NOMO-1 treated with DMSO at 0.1 percent for 48 hours (cell line): Measurements from ENCODE around the gene HOATZ.

Experiments used
- DNase-seq: peaks from one replicate; lab custom pipeline; 2025; ENCODE audit not compliant: unreplicated experiment; lab: John Stamatoyannopoulos, UW

Gene HOATZ

GRCh38 chr11:111521135-111521534 is 6.6 kb downstream of the HOATZ start:
- DNase-seq: no peak

DNA sequence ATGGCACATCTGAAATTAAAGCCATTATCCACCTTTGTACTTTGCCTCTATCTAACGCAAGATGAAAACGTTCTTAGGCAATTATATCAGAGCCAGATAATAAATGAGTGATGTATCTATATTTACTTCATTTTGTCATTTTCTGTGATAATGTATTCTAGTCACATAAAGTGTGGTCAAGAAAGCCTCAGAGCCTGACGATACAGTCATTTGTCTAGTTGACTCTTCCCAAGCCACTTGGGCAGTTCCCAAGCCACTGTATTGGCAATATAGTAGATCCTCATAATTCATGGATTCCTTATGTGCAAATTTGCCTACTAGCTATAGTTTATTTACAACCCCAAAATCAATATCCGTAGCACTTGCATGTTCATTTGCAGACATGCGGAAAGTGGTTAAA is 7.8 kb downstream of the HOATZ start:
- no peak for DNase-seq

GRCh38 chr11:111523343-111523742 is 8.8 kb downstream of the HOATZ start:
- no peak for DNase-seq

- peak; percentile 49 for DNase-seq
These were observed 9.5 kb downstream of the HOATZ start for GRCh38 chr11:111524056-111524455.

GRCh38 chr11:111525456-111525855 is 10.9 kb downstream of the HOATZ start:
- no peak for DNase-seq

DNA sequence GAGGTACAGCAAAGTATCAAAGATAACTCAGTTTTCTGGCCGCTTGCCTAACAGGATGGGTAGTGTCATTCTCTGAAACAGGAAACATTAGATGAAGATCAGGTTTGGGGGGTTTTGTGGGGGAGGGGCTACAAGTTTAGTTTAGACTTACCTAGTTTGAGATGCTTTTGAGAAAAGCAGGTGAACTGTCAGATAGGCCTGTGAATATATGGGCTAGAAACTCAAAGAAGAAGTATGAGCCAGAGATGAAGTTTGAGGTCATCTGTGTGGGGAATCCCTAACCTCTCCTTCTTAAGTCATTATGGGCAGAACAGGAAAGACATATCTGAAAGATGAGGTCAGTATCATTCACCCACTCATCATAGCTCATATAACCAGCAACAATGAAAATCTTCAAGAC is 11.9 kb downstream of the HOATZ start:
- DNase-seq: no peak

- DNase-seq: no peak
These were observed 12.7 kb downstream of the HOATZ start for GRCh38 chr11:111527279-111527678.

DNA sequence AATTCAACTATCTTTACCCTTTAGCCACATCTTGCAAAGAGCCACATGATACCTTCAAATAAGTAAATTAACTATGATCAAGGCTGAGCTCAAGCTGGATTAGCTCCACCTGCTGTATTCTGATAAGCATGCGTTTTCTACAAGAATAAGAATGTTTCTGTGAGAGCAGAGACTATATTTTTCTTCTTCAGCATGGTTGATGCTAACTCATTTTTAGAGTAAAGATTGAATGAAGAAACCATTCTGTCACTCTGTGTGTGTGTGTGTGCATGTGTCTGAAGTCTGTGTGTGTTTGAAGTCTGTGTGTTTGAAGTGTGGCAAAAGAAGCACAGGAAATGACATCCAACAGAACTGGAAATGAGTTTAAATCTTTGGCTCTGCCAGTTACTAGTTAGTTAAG is 14.0 kb downstream of the HOATZ start:
- DNase-seq: no peak

- peak; percentile 61 for DNase-seq
These were observed 15.5 kb downstream of the HOATZ start for GRCh38 chr11:111530091-111530490.

DNA sequence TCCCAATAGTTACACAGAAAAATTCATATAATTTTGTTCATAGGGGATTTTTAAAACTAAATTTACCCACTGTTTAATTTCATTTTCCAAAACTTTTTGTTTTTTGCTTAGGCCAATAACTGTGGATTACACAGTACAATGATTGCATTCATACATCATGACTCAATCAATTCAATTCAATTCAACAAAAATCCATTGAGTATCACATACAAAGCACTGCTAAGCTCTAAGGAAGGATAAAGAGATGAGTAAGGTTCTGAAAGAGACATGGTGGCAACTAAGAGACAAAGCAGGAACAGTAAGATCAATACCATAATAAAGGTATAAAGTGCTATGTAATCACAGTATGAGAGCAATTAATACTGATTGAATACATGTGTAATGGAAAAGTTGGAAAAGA is 16.6 kb downstream of the HOATZ start:
- DNase-seq: no peak

GRCh38 chr11:111531687-111532364 is 17.2 kb downstream of the HOATZ start:
- DNase-seq: peak; percentile 96

DNA sequence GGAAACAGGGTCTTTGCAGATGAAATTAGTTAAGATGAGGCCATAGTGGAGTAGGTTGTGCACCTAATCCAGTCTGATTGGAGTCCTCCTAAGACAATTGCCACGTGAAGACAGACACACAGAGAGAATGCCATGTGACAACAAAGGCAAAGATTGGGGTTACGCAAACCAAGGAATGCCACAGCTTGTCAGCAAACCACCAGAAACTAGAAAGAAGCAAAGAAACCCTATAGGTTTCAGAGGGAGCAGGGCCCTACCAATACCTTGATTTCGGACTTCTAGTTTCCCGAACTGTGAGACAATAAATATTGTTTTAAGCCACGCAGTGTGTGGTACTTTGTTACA is 17.8 kb downstream of the HOATZ start:
- peak; percentile 52 for DNase-seq

GRCh38 chr11:111535281-111535680 is 20.7 kb downstream of the HOATZ start:
- DNase-seq: no peak

- no peak for DNase-seq
These were observed 22.8 kb downstream of the HOATZ start for GRCh38 chr11:111537336-111537860.

DNA sequence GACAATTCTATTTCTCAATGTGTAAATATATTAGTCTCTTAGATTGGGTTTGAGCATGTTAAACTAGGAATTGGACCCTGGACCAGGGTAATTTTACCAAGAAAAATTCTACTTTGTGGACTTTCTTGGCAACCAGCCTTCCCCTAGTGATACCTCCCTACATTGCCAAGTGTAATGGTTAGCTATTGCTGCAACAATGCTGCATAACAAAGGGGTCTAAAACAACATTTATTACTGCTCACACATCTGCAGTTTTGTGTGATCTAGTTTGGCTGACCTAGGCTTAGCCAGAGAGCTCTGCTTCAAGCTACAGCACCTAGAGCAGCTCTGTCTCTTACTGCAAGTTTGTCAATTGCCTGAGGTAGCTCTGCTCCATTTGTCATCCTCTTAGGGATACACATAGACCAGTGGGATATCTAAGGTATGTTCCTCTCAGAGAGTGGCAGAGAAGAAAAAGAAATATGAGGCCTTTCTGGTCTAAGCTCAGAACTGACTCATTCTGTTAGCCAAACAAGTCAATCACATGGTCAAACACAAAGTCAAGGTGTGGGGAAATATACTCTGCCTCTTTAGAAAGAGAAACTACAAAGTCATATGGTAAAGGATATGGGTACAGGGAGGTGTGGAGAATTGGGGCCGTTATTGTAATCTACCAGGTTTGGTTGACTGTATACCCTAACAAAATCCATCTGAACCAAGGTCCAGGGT is 24.0 kb downstream of the HOATZ start:
- DNase-seq: no peak

DNA sequence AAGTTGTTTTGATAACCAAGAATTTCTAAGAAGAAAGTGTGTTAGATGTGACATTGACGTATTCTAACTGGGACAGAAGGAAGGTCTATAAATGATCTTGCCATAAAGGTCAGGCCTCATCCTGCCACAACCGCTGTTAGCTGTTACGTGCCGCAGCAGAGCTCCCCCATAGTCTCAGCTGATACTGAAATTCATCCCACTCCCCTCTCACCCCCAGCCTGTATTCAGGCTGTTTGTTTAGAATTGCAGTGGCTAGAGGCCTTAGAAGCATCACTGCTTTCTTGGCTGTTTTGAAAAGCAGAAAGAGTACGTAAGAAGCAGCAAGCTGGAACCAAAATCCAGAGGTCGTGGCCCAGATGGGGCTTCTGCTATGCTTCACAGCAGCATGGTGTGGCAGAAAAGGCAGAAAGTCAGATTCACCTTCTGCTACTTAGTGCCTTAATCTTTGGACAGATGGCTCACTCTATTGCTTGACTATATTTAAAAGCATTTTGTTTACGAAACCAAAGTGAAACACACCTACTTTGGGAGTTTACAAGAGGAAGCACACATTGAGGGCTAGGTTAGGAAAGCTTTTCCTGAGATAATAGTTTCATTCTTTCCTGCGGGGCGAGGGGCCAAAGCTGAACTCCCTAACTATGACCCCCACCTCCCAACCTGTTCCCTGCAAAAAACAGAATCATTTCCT is 25.0 kb downstream of the HOATZ start:
- no peak for DNase-seq

DNA sequence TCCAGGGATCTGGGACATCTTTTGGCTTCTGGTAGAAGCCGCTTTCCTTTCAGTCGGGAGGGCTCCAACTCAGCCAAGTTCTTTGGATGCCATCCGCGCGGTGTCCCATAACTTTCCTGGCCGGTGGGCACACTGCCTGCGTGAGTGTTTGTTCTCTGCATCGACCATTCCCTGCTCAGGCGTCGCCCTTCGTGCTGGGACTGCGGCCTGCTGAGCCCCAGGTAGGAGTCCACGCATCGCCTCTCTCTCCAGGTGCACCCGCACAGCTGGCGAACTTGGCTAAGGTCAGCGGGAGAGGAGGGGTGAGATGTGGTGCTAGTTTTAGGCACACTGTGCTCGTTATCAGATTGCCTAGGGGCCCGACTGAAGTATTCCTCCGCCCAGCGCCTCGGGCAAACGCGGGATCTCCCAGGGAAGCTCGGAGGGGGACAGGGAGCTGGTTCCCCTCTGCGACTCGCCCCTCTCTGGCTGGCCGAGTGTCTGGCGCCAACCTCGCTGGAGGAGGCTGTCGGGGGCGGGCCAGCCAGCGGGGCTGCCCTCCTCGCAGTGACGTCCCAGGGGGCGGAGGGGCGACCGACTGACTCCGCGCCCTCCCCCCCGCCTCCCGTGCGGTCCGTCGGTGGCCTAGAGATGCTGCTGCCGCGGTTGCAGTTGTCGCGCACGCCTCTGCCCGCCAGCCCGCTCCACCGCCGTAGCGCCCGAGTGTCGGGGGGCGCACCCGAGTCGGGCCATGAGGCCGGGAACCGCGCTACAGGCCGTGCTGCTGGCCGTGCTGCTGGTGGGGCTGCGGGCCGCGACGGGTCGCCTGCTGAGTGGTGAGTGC is 25.7 kb downstream of the HOATZ start, which contains the start of gene LAYN:
LAYN (plus strand) TSS at position 607 of the 823 bp plus-strand sequence; CDS start at position 731, 124 bp downstream.
- no peak for DNase-seq

GRCh38 chr11:111540937-111541253 is 26.3 kb downstream of the HOATZ start:
- DNase-seq: no peak

DNA sequence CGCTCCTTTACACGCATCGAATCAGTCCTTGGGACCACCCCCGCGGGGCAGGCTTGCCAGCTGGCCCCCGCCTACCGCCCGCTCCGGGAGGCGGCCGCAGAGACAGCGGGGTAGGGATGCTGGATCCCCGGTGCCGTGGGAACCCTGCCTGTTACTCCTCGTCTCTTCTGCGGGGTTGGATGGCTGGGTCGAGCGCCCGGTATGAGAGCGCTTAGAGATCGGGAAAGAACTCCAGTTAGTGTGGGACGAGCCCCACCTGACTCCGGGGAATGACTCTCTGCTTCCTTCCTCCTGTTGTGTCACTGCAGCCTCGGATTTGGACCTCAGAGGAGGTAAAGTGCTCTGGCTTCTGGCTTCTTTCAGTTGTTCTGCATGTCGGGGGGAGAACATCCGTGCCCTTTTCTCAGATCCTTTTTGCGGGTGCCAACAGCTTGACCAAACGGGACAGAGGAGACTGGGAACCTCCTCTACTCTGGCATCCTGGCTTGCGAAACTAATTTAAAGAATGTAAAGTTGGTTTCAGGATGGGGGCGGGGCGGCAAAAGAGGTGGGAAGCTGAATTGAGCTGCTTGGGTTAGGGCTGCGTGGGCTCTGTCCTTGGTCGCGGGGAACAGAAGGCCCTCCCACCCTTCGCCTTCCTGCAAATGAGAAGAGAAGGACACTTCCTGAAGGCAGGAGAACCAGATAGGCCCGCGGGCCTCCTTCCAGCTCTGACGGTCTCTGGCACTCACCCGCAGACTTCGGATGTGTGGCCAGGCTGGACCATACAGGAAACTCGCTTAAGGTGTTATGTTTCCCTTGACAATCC is 26.9 kb downstream of the HOATZ start:
- DNase-seq: no peak

DNA sequence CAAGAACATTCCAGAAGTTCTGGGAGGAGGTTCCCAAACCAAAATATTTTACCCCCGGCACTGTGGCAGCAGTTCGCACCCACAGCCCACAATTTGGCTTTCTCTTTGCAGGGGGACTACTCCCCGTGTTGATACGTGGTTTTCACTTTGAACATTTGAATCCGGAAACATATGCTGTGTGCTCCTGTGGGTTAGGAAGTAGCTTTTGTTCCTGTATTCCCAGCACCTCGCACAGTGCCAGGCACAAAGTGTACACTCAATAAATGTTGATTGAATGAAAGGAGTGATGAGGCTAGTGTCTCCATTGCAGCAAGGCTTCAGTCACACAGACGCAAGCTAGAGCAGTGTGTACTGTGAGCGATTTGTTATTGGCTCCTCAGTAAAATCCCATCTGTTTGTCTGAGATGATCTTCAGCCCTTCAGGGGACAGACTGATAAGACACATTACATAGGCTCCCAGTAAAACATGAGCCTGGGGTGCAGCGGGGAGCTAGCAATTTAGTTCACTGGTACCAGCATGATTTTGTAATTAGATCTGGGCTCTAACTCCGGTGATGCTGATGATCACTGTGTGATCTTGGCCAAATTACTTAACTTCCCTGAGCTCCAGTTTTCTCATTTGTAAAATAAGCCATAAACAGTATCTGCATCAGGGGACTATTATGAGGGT is 28.2 kb downstream of the HOATZ start:
- no peak for DNase-seq
